Breast epithelium (tissue), 4 donors: ENCODE results near the gene SLF2. TPM values are rescaled to one million over a fixed set of nuclear protein-coding genes. Genes with fewer than 3 reads are reported as not detected.

Experiments used
- DNase-seq, 2 donors: peaks; one replicate each; pipeline ENCODE4 v3.0.0-alpha.2; 2019; ENCODE audit warnings: low spot score in 2 of 2
- H3K27ac ChIP-seq, 2 donors: fragments of 200-600 bp; sonication (generic) in 1 of 2; one replicate each; pipeline ENCODE4 v1.5.1; 2016 to 2019; ENCODE audit warnings: mild to moderate bottlenecking in 1 of 2
- H3K27me3 ChIP-seq, 2 donors: fragments of 200-600 bp; sonication (generic) in 1 of 2; one replicate each; pipeline versions ENCODE4 v1.5.1 to v1.6.0; 2017 to 2019; ENCODE audit warnings: control low read depth in 1 of 2, mild to moderate bottlenecking in 1 of 2
- H3K36me3 ChIP-seq: fragments of 200-600 bp; one replicate; pipeline ENCODE4 v1.5.1; 2019
- H3K4me1 ChIP-seq, 2 donors: fragments of 200-600 bp; sonication (generic); one replicate each; pipeline ENCODE4 v1.5.1; 2016 to 2019; ENCODE audit warnings: control low read depth in 1 of 2
- H3K4me3 ChIP-seq, 3 donors: fragments of 200-600 bp; sonication (generic); 1 replicate in 2 of 3; 2 replicates in 1 of 3; pipeline ENCODE4 v1.5.1; 2016 to 2019; ENCODE audit warnings: mild to moderate bottlenecking in 3 of 3, moderate library complexity in 2 of 3
- H3K9me3 ChIP-seq, 2 donors: fragments of 200-600 bp; sonication (generic) in 1 of 2; one replicate each; pipeline ENCODE4 v1.5.1; 2016 to 2019; ENCODE audit warnings: control low read depth in 1 of 2
- CTCF ChIP-seq, 3 donors: fragments of 450-650 bp; IDR thresholded peaks; one replicate each; pipeline ENCODE4 v1.5.1; 2016 to 2017; ENCODE audit warnings: antibody characterized with exemption in 3 of 3, mild to moderate bottlenecking in 3 of 3, moderate library complexity in 3 of 3
- POLR2A ChIP-seq: fragments of 450-650 bp; IDR thresholded peaks from one replicate; pipeline ENCODE4 v1.6.1; 2016; ENCODE audit warnings: antibody characterized with exemption, mild to moderate bottlenecking, moderate library complexity
- POLR2AphosphoS5 ChIP-seq, 3 donors: sonication (generic); formaldehyde crosslinking; IDR thresholded peaks; one replicate each; pipeline ENCODE4 v1.6.1; 2017; ENCODE audit warnings: antibody characterized with exemption in 3 of 3
- intact Hi-C: fragments of 100-400 bp; cut with DNase I; formaldehyde crosslinking; loops from one replicate; pipeline ENCODE4 v1.15.1; 2023; ENCODE audit warnings: low total_unique reads
- total RNA-seq, 3 donors: library from RNA; depleted of rRNA; stranded (reverse); fragments of >200 nt; gene quantifications; one replicate each; pipeline ENCODE4 v1.1.0, GENCODE V29; 2016

The SLF2 gene
- total RNA-seq, 3 donors from 2014 or later, result 24.8 to 34.2 (median 31.8) TPM

- Histone ChIP-seq H3K4me1 (peaks cover 12 to 13% of the 10 kb centered on the region in 2 donors), H3K9me3 (no peaks in the 10 kb centered on the region), H3K4me3 (peak overlapping the region; percentile 59 to 92 (median 80)), H3K27ac (peak overlapping the region; percentile 97 to 100), H3K27me3 (no peaks in the 10 kb centered on the region), H3K36me3 (no peaks in the 10 kb centered on the region)
- intact Hi-C loops, result no loop called here
- peak; percentile 57 to 82 for DNase-seq
- TF ChIP-seq POLR2AphosphoS5 (IDR thresholded peaks at IDR 0.05) (no peak), CTCF (IDR thresholded peaks at IDR 0.05) (peak; percentile 80 to 92 (median 89)), POLR2A (no peak)
Measured at GRCh38 chr10:100997360-100998182, 84.8 kb downstream of the SLF2 start.

GRCh38 chr10:100998183-100998990, 85.6 kb downstream of the SLF2 start:
- Histone ChIP-seq H3K4me1 (peaks cover 12 to 13% of the 10 kb centered on the region in 2 donors), H3K27ac (peak overlapping the region; percentile 97 to 100), H3K9me3 (no peaks in the 10 kb centered on the region), H3K27me3 (no peaks in the 10 kb centered on the region), H3K4me3 (peak overlapping the region; percentile 59 to 92 (median 80)), H3K36me3 (no peaks in the 10 kb centered on the region)
- intact Hi-C loops, result no loop called here
- DNase-seq, result peak; percentile 80 to 87
- TF ChIP-seq POLR2AphosphoS5 (IDR thresholded peaks at IDR 0.05), result no peak

GRCh38 chr10:100998991-100999741, 86.4 kb downstream of the SLF2 start:
- Histone ChIP-seq H3K27me3 (no peaks in the 10 kb centered on the region), H3K27ac (peak overlapping the region; percentile 97 to 100), H3K4me3 (peak overlapping the region; percentile 59 to 92 (median 80)), H3K4me1 (peaks cover 12 to 13% of the 10 kb centered on the region in 2 donors), H3K36me3 (no peaks in the 10 kb centered on the region), H3K9me3 (no peaks in the 10 kb centered on the region)
- peak; percentile 69 to 85 (median 72) for TF ChIP-seq POLR2AphosphoS5 (IDR thresholded peaks at IDR 0.05)
- peak; percentile 96 to 97 (median 97) for TF ChIP-seq CTCF (IDR thresholded peaks at IDR 0.05)
- TF ChIP-seq POLR2A, result peak; percentile 77
- intact Hi-C loops, result no loop called here
- peak; percentile 62 to 86 for DNase-seq

GRCh38 chr10:100999742-101000126, 87.0 kb downstream of the SLF2 start, which contains the start of gene LZTS2:
LZTS2 (plus strand) TSS chr10:100999808; CDS start chr10:101002539, 2,731 bp downstream.
- H3K27me3 ChIP-seq, result no peaks in the 10 kb centered on the region
- DNase-seq, result peak in 1 of 2 donors; percentile 55
- TF ChIP-seq CTCF (IDR thresholded peaks at IDR 0.05), result no peak
- TF ChIP-seq POLR2A, result no peak
- TF ChIP-seq POLR2AphosphoS5 (IDR thresholded peaks at IDR 0.05), result no peak
- H3K9me3 ChIP-seq, result no peaks in the 10 kb centered on the region
- no peaks in the 10 kb centered on the region for H3K36me3 ChIP-seq
- H3K4me3 ChIP-seq, result peak within 1 kb of the TSS; percentile 59 to 92 (median 80)
- intact Hi-C loops, result no loop called here
- H3K4me1 ChIP-seq, result peaks cover 12 to 13% of the 10 kb centered on the region in 2 donors
- peak within 1 kb of the TSS; percentile 97 to 100 for H3K27ac ChIP-seq
